HEK293 (cell line): Measurements from ENCODE around the gene EIF4ENIF1.

Experiments
- EGR2 ChIP-seq: fragments of 450-650 bp; formaldehyde crosslinking; IDR thresholded peaks from 2 replicates; pipeline ENCODE4 v1.5.1; 2016; ENCODE audit warnings: low read depth, missing biosample characterization, missing genetic modification characterization
- FEZF1 ChIP-seq: fragments of 450-650 bp; formaldehyde crosslinking; IDR thresholded peaks from 2 replicates; pipeline ENCODE4 v1.5.1; 2016; ENCODE audit warnings: missing biosample characterization, missing genetic modification characterization
- GLIS1 ChIP-seq: fragments of 450-650 bp; formaldehyde crosslinking; IDR thresholded peaks from 2 replicates; pipeline ENCODE4 v1.5.1; 2016; ENCODE audit warnings: missing biosample characterization, missing genetic modification characterization
- GLIS2 ChIP-seq: fragments of 450-650 bp; formaldehyde crosslinking; IDR thresholded peaks from 2 replicates; pipeline ENCODE4 v1.5.1; 2016; ENCODE audit warnings: missing biosample characterization, missing genetic modification characterization
- KLF7 ChIP-seq: fragments of 450-650 bp; formaldehyde crosslinking; IDR thresholded peaks from 2 replicates; pipeline ENCODE4 v1.5.1; 2016; ENCODE audit warnings: missing biosample characterization, missing genetic modification characterization, borderline replicate concordance
- REST ChIP-seq: fragments of 450-650 bp; formaldehyde crosslinking; IDR thresholded peaks from 2 replicates; pipeline ENCODE4 v1.5.1; 2016; ENCODE audit warnings: missing biosample characterization, missing genetic modification characterization
- ZFHX2 ChIP-seq: fragments of 450-650 bp; formaldehyde crosslinking; conservative IDR thresholded peaks from 2 replicates; pipeline ENCODE4 v1.5.1; 2016; ENCODE audit warnings: missing biosample characterization, missing genetic modification characterization
- ZFP37 ChIP-seq: fragments of 450-650 bp; formaldehyde crosslinking; IDR thresholded peaks from 2 replicates; pipeline ENCODE4 v1.5.1; 2016; ENCODE audit warnings: missing biosample characterization, missing genetic modification characterization
- ZFP41 ChIP-seq: fragments of 450-650 bp; formaldehyde crosslinking; IDR thresholded peaks from 2 replicates; pipeline ENCODE4 v1.5.1; 2016; ENCODE audit warnings: missing biosample characterization, missing genetic modification characterization, borderline replicate concordance
- ZNF140 ChIP-seq: fragments of 450-650 bp; formaldehyde crosslinking; IDR thresholded peaks from 2 replicates; pipeline ENCODE4 v1.5.1; 2016; ENCODE audit warnings: missing biosample characterization, missing genetic modification characterization
- ZNF155 ChIP-seq: fragments of 450-650 bp; formaldehyde crosslinking; IDR thresholded peaks from 2 replicates; pipeline ENCODE4 v1.5.1; 2016; ENCODE audit warnings: missing biosample characterization, missing genetic modification characterization
- ZNF184 ChIP-seq: fragments of 450-650 bp; IDR thresholded peaks from 2 replicates; pipeline ENCODE4 v1.5.1; 2018; ENCODE audit warnings: missing biosample characterization, mild to moderate bottlenecking, missing genetic modification characterization
- ZNF266 ChIP-seq: fragments of 450-650 bp; formaldehyde crosslinking; IDR thresholded peaks from 2 replicates; pipeline ENCODE4 v1.5.1; 2016; ENCODE audit warnings: missing biosample characterization, missing genetic modification characterization, low read depth
- ZNF311 ChIP-seq: fragments of 450-650 bp; formaldehyde crosslinking; IDR thresholded peaks from 2 replicates; pipeline ENCODE4 v1.5.1; 2017; ENCODE audit warnings: missing biosample characterization, missing genetic modification characterization, borderline replicate concordance
- ZNF324 ChIP-seq: fragments of 450-650 bp; formaldehyde crosslinking; IDR thresholded peaks from 2 replicates; pipeline ENCODE4 v1.5.1; 2016; ENCODE audit warnings: missing biosample characterization, missing genetic modification characterization
- ZNF366 ChIP-seq: fragments of 450-650 bp; formaldehyde crosslinking; conservative IDR thresholded peaks from 2 replicates; pipeline ENCODE4 v1.5.1; 2016; ENCODE audit warnings: missing biosample characterization, missing genetic modification characterization
- ZNF394 ChIP-seq: fragments of 450-650 bp; formaldehyde crosslinking; IDR thresholded peaks from 2 replicates; pipeline ENCODE4 v1.5.1; 2016; ENCODE audit warnings: missing biosample characterization, missing genetic modification characterization, mild to moderate bottlenecking, moderate library complexity, borderline replicate concordance
- ZNF416 ChIP-seq: fragments of 450-650 bp; formaldehyde crosslinking; IDR thresholded peaks from 2 replicates; pipeline ENCODE4 v1.5.1; 2016; ENCODE audit warnings: missing biosample characterization, missing genetic modification characterization
- ZNF518A ChIP-seq: fragments of 450-650 bp; formaldehyde crosslinking; conservative IDR thresholded peaks from 2 replicates; pipeline ENCODE4 v1.5.1; 2016; ENCODE audit warnings: low read depth, missing biosample characterization, missing genetic modification characterization
- ZNF548 ChIP-seq: fragments of 450-650 bp; formaldehyde crosslinking; IDR thresholded peaks from 2 replicates; pipeline ENCODE4 v1.5.1; 2016; ENCODE audit warnings: missing biosample characterization, missing genetic modification characterization
- ZNF596 ChIP-seq: fragments of 450-650 bp; IDR thresholded peaks from 2 replicates; pipeline ENCODE4 v1.5.0; 2018; ENCODE audit warnings: missing biosample characterization, mild to moderate bottlenecking, missing genetic modification characterization, moderate library complexity
- ZNF670 ChIP-seq: fragments of 450-650 bp; formaldehyde crosslinking; IDR thresholded peaks from 2 replicates; pipeline ENCODE4 v1.5.1; 2016; ENCODE audit warnings: missing biosample characterization, missing genetic modification characterization, low read depth
- ZNF830 ChIP-seq: fragments of 450-650 bp; IDR thresholded peaks from 2 replicates; pipeline ENCODE4 v1.5.0; 2018; ENCODE audit warnings: missing biosample characterization, missing genetic modification characterization, low read depth, mild to moderate bottlenecking, moderate library complexity
- ZSCAN18 ChIP-seq: fragments of 450-650 bp; formaldehyde crosslinking; IDR thresholded peaks from 2 replicates; pipeline ENCODE4 v1.5.1; 2016; ENCODE audit warnings: missing biosample characterization, missing genetic modification characterization

Gene EIF4ENIF1

GRCh38 chr22:31496735-31497146, 7.1 kb upstream of the EIF4ENIF1 start (continued):
- TF ChIP-seq ZNF596 (tag by site-specific recombination), result no peak
- TF ChIP-seq REST (tag by site-specific recombination), result no peak
- TF ChIP-seq ZNF548 (tag by site-specific recombination), result no peak
- TF ChIP-seq GLIS1 (tag by site-specific recombination), result no peak; the same call in 1 of the 2 replicates
- no peak for TF ChIP-seq ZNF518A (tag by site-specific recombination)
- TF ChIP-seq ZNF416 (tag by site-specific recombination), result no peak
- TF ChIP-seq ZFP41 (tag by site-specific recombination), result no peak
- TF ChIP-seq ZNF366 (tag by site-specific recombination), result no peak
- no peak for TF ChIP-seq ZNF324 (tag by site-specific recombination)
- TF ChIP-seq ZNF830 (tag by site-specific recombination), result no peak
- TF ChIP-seq ZNF394 (tag by site-specific recombination), result no peak; the same call in 1 of the 2 replicates
- no peak for TF ChIP-seq ZFP37 (tag by site-specific recombination)
- no peak for TF ChIP-seq ZNF266 (tag by site-specific recombination)
- TF ChIP-seq ZNF155, result no peak
- peak; percentile 11; the same call in 1 of the 2 replicates for TF ChIP-seq GLIS2 (tag by site-specific recombination)
- peak; percentile 81 for TF ChIP-seq EGR2 (tag by site-specific recombination)
- 0 out of 2 replicates have a peak, but pooled peaks have one; percentile 9 for TF ChIP-seq ZNF184 (tag by site-specific recombination)
- peak; percentile 91 for TF ChIP-seq ZFHX2
- TF ChIP-seq ZSCAN18 (tag by site-specific recombination), result no peak
- no peak for TF ChIP-seq ZNF311
- TF ChIP-seq ZNF670, result no peak
- TF ChIP-seq KLF7 (tag by site-specific recombination), result no peak
- no peak for TF ChIP-seq ZNF140
- TF ChIP-seq FEZF1 (tag by site-specific recombination), result no peak
- TF ChIP-seq, all 188 proteins: peak for 23
